Activated CD8-positive, alpha-beta T cell treated with anti-CD3 and anti-CD28 coated beads, Interleukin-2, amount 10 ng/mL, durations not matched to agents 7 days and 5 days (primary cell): Measurements from ENCODE around the gene TSFM. TPM values are rescaled to one million over a fixed set of nuclear protein-coding genes. Genes with fewer than 3 reads are reported as not detected.
"Not testable (repeated sequence)": the region's sequence is repeated elsewhere in the genome, so short reads cannot be mapped to it uniquely, and the experiment has no call there.

Source experiments
- ATAC-seq: fragments of 150-1000 bp; cut with Tn5 transposase; one replicate; pipeline ENCODE4 v1.10.0; 2021; ENCODE audit warnings: moderate library complexity
- CTCF ChIA-PET: fragments of 350-600 bp; sonication (Branson Sonifier 250); formaldehyde crosslinking; loops from one replicate; lab custom pipeline; 2021; ENCODE audit warnings: antibody characterized with exemption; lab: Charles Lee
- POLR2A ChIA-PET: fragments of 350-600 bp; sonication (Branson Sonifier 250); formaldehyde crosslinking; loops from one replicate; lab custom pipeline; 2021; ENCODE audit warnings: antibody characterized with exemption; lab: Charles Lee
- DNase-seq: peaks from one replicate; pipeline ENCODE4 v3.0.0-alpha.2; 2020
- H3K27ac Mint-ChIP-seq: one replicate; pipeline ENCODE4 v1.8.0; 2021; ENCODE audit warnings: mild to moderate bottlenecking, mixed read lengths
- H3K27me3 Mint-ChIP-seq: one replicate; pipeline ENCODE4 v1.8.0; 2021; ENCODE audit warnings: low read depth, mixed read lengths
- H3K36me3 Mint-ChIP-seq: one replicate; pipeline ENCODE4 v1.8.0; 2021; ENCODE audit warnings: low read depth, mixed read lengths
- H3K4me1 Mint-ChIP-seq: one replicate; pipeline ENCODE4 v1.8.0; 2021; ENCODE audit warnings: low read depth, mixed read lengths
- H3K4me3 Mint-ChIP-seq: one replicate; pipeline ENCODE4 v1.8.0; 2021; ENCODE audit warnings: mild to moderate bottlenecking, mixed read lengths
- H3K9me3 Mint-ChIP-seq: one replicate; pipeline ENCODE4 v1.8.0; 2022; ENCODE audit warnings: mixed read lengths; ENCODE audit not compliant: insufficient read depth
- total RNA-seq, 2 experiments: library from RNA; stranded (reverse); gene quantifications; one replicate each; pipeline ENCODE4 v1.2.3, GENCODE V29; 2021

The TSFM gene
- total RNA-seq, 2 experiments from 2014 or later = 35.0 to 35.8 TPM

DNA sequence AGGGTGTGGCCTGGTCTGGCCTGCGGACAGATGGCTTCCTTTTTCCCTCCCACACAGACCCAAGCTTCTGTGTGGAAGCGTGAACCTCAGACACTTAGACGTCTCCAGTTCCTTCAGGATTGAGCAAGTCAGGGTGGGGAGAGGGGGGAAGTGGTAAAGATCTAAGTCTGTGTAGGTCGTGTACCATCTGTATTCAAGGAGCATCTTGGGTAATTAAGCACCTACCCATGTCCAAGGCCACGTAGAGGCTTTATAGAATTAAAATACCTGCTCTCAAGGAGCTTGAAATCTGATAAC, 34.2 kb downstream of the TSFM start:
- Mint-ChIP-seq H3K27ac (no peak overlapping the region), H3K9me3 (no peaks in the 10 kb centered on the region), H3K4me3 (no peak overlapping the region), H3K36me3 (peaks cover 15% of the 10 kb centered on the region), H3K27me3 (no peaks in the 10 kb centered on the region), H3K4me1 (no peaks in the 10 kb centered on the region)
- CTCF ChIA-PET = interaction anchor here (1.1 to 7.4 kb wide), 3 partner anchors 13 to 88 kb away, joined by 3 to 38 read pairs (median 14); no protein-coding TSS in a partner anchor
- POLR2A ChIA-PET = no interaction called here
- ATAC-seq = no peak
- no peak for DNase-seq

DNA sequence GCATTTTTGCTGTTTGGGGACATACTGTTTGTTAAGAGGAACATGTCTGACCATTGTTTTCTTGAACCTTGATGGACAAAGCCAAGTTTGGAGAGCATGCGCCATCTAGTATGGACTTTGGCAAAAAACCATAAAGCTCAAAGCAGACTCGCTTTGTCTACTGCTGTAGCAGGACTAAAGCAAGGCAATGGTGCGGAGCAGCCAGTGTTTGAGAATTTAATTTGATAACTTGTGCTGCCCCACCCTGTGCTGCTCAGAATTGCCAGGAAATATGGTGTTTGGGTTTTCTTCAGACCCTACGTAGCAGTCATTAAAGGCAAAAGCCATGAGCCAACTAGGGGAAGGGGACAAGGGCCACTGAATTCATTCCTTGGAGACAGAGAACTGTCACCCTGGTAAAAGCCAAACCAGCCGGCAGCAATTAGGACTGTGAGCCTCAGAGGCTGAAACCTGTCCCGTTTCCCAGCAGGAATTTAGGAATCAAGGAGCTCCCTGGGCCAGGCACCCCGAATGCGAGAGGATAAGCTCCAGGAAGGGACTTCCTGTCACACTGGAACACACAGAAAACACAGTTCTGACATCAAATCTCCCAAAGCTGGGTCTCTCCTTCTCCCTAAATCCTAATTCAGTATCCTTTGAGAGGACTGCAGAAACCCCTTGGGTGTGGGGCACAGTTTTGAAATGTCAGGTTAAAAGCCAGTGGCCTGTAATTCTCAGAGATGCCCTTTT, 34.8 kb downstream of the TSFM start:
- no peak overlapping the region for H3K27ac Mint-ChIP-seq
- H3K4me1 Mint-ChIP-seq = no peaks in the 10 kb centered on the region
- CTCF ChIA-PET = interaction anchor here (1.1 to 7.4 kb wide), 5 partner anchors 14 to 87 kb away, joined by 3 to 38 read pairs (median 6); no protein-coding TSS in a partner anchor
- H3K27me3 Mint-ChIP-seq = no peaks in the 10 kb centered on the region
- no peak for DNase-seq
- no peak overlapping the region for H3K4me3 Mint-ChIP-seq
- POLR2A ChIA-PET = no interaction called here
- H3K9me3 Mint-ChIP-seq = no peaks in the 10 kb centered on the region
- peaks cover 18% of the 10 kb centered on the region for H3K36me3 Mint-ChIP-seq
- ATAC-seq = no peak

- H3K4me1 Mint-ChIP-seq, H3K4me3 Mint-ChIP-seq, H3K9me3 Mint-ChIP-seq, DNase-seq, H3K27ac Mint-ChIP-seq, H3K27me3 Mint-ChIP-seq, ATAC-seq: not testable (repeated sequence)
- peaks cover 22% of the 10 kb centered on the region for H3K36me3 Mint-ChIP-seq
- POLR2A ChIA-PET = interaction anchor here (0.7 kb wide), 1 partner anchor 24 kb away, joined by 3 read pairs; no protein-coding TSS in a partner anchor
- CTCF ChIA-PET = interaction anchor here (1.1 to 7.4 kb wide), 5 partner anchors 14 to 86 kb away, joined by 3 to 38 read pairs (median 6); no protein-coding TSS in a partner anchor
Measured at GRCh38 chr12:57817990-57818331, 35.4 kb downstream of the TSFM start.

GRCh38 chr12:57820119-57820518, 37.5 kb downstream of the TSFM start:
- H3K4me1 Mint-ChIP-seq, H3K9me3 Mint-ChIP-seq, H3K27ac Mint-ChIP-seq, DNase-seq, POLR2A ChIA-PET, H3K27me3 Mint-ChIP-seq, H3K4me3 Mint-ChIP-seq, ATAC-seq: not testable (repeated sequence)
- H3K36me3 Mint-ChIP-seq = peaks cover 37% of the 10 kb centered on the region
- CTCF ChIA-PET = interaction anchor here (1.2 kb wide), 1 partner anchor 18 kb away, joined by 5 read pairs; no protein-coding TSS in a partner anchor

GRCh38 chr12:57821015-57821414, 38.4 kb downstream of the TSFM start:
- POLR2A ChIA-PET, DNase-seq, ATAC-seq, H3K27ac Mint-ChIP-seq, H3K4me3 Mint-ChIP-seq, H3K9me3 Mint-ChIP-seq, H3K27me3 Mint-ChIP-seq, H3K4me1 Mint-ChIP-seq: not testable (repeated sequence)
- CTCF ChIA-PET = interaction anchor here (1.2 kb wide), 1 partner anchor 19 kb away, joined by 5 read pairs; no protein-coding TSS in a partner anchor
- peaks cover 44% of the 10 kb centered on the region for H3K36me3 Mint-ChIP-seq

- Mint-ChIP-seq H3K9me3 (no peaks in the 10 kb centered on the region), H3K36me3 (peaks cover 47% of the 10 kb centered on the region), H3K4me1 (no peaks in the 10 kb centered on the region), H3K27ac (no peak overlapping the region), H3K4me3 (no peak overlapping the region), H3K27me3 (no peaks in the 10 kb centered on the region)
- CTCF ChIA-PET = interaction anchor here (1.2 kb wide), 1 partner anchor 19 kb away, joined by 5 read pairs; no protein-coding TSS in a partner anchor
- ATAC-seq = no peak
- no peak for DNase-seq
- POLR2A ChIA-PET = no interaction called here
Measured at GRCh38 chr12:57821474-57822214, 39.1 kb downstream of the TSFM start.

DNA sequence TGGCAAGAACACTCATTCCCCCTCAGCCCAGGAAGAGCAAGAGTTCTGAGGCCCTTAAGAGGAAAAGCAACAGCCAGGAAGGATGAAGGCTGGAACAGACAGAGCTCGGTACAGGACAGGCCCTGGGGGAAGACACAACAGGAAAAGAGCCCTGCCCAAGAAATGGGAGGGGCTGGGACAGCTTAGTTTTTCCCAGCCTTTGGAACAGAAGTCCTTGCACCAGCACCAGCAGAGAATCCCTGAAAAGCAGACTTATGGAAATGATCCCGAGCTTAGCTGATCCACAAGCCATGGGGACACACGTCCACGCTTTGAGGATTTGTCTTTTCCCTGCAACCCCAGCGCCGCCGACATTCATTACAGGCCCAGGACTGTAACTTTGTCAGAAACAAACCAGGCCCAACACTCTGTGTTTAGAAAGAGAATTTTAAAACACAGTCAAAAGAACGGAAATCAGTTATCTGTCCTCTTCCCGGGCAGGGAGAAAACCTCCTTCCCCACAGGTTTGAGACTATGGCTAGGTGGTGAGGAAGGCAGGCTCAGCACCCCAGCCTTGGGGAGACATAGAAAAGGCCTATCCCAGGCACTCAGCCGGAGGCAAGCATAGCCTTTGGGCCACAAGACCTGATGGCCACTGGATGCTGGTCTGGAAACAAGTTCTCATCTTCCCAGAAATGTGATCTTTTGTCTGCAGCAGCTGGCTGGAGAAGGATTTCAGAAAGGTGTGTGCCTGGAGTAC, 40.0 kb downstream of the TSFM start:
- no peak overlapping the region for H3K4me3 Mint-ChIP-seq
- no peaks in the 10 kb centered on the region for H3K27me3 Mint-ChIP-seq
- H3K9me3 Mint-ChIP-seq = no peaks in the 10 kb centered on the region
- no peak for ATAC-seq
- peaks cover 55% of the 10 kb centered on the region for H3K36me3 Mint-ChIP-seq
- POLR2A ChIA-PET = no interaction called here
- no peak for DNase-seq
- peak overlapping the region; percentile 46 for H3K27ac Mint-ChIP-seq
- CTCF ChIA-PET = interaction anchor here (1.1 kb wide), 2 partner anchors 40 to 63 kb away, joined by 3 read pairs; partner anchors contain the start of gene TSFM
- H3K4me1 Mint-ChIP-seq = no peaks in the 10 kb centered on the region

- Mint-ChIP-seq H3K27me3 (no peaks in the 10 kb centered on the region), H3K4me1 (no peaks in the 10 kb centered on the region), H3K27ac (no peak overlapping the region), H3K4me3 (no peak overlapping the region), H3K9me3 (no peaks in the 10 kb centered on the region), H3K36me3 (peaks cover 55% of the 10 kb centered on the region)
- ChIA-PET POLR2A (no interaction called here), CTCF (interaction anchor here (1.1 kb wide), 2 partner anchors 40 to 64 kb away, joined by 3 read pairs; partner anchors contain the start of gene TSFM)
- ATAC-seq = no peak
- no peak for DNase-seq
Measured at GRCh38 chr12:57823131-57823907, 40.7 kb downstream of the TSFM start.

- Mint-ChIP-seq H3K9me3 (no peaks in the 10 kb centered on the region), H3K36me3 (peaks cover 56% of the 10 kb centered on the region), H3K4me3 (no peak overlapping the region), H3K27me3 (no peaks in the 10 kb centered on the region), H3K27ac (no peak overlapping the region), H3K4me1 (peaks cover 1% of the 10 kb centered on the region)
- POLR2A ChIA-PET = no interaction called here
- ATAC-seq (no peak), DNase-seq (no peak)
- CTCF ChIA-PET = interaction anchor here (0.6 to 1.1 kb wide), 3 partner anchors 19 to 99 kb away, joined by 3 to 4 read pairs (median 3); partner anchors contain the start of gene TSFM
Measured at GRCh38 chr12:57823908-57824640, 41.5 kb downstream of the TSFM start.

GRCh38 chr12:57825451-57825850, 42.9 kb downstream of the TSFM start:
- H3K9me3 Mint-ChIP-seq = no peaks in the 10 kb centered on the region
- H3K4me3 Mint-ChIP-seq = no peak overlapping the region
- peak overlapping the region; percentile 61 for H3K27ac Mint-ChIP-seq
- ATAC-seq (no peak), DNase-seq (no peak)
- ChIA-PET CTCF (interaction anchor here (1.0 kb wide), 1 partner anchor 80 kb away, joined by 3 read pairs; no protein-coding TSS in a partner anchor), POLR2A (no interaction called here)
- no peaks in the 10 kb centered on the region for H3K27me3 Mint-ChIP-seq
- H3K36me3 Mint-ChIP-seq = peaks cover 60% of the 10 kb centered on the region
- H3K4me1 Mint-ChIP-seq = peaks cover 4% of the 10 kb centered on the region
